Activated CD4-positive, alpha-beta T cell treated with anti-CD3 and anti-CD28 coated beads for 36 hours (primary cell): ENCODE data around the gene ADAMTS14. TPM values are rescaled to one million over a fixed set of nuclear protein-coding genes. Genes with fewer than 3 reads are reported as not detected.
"Not testable (repeated sequence)": the region's sequence is repeated elsewhere in the genome, so short reads cannot be mapped to it uniquely, and the experiment has no call there.

ENCODE experiments used
- ATAC-seq: fragments of 200-7000 bp; cut with Tn5 transposase; one replicate; pipeline ENCODE4 v1.10.0; 2021; ENCODE audit warnings: mild to moderate bottlenecking, moderate library complexity
- CTCF ChIA-PET: fragments of 350-600 bp; sonication (Branson Sonifier 250); formaldehyde crosslinking; loops from one replicate; lab custom pipeline; 2021; ENCODE audit warnings: antibody characterized with exemption; lab: Charles Lee
- POLR2A ChIA-PET: fragments of 350-600 bp; sonication (Branson Sonifier 250); formaldehyde crosslinking; loops from one replicate; lab custom pipeline; 2021; ENCODE audit warnings: antibody characterized with exemption, inconsistent platforms; lab: Charles Lee
- DNase-seq: peaks from one replicate; pipeline ENCODE4 v3.0.0-alpha.2; 2020
- H3K27ac Mint-ChIP-seq: one replicate; pipeline ENCODE4 v1.8.0; 2021; ENCODE audit warnings: mixed read lengths
- H3K27me3 Mint-ChIP-seq: one replicate; pipeline ENCODE4 v1.8.0; 2021; ENCODE audit warnings: mixed read lengths
- H3K36me3 Mint-ChIP-seq: one replicate; pipeline ENCODE4 v1.8.0; 2021; ENCODE audit warnings: low read depth, mixed read lengths
- H3K4me1 Mint-ChIP-seq: one replicate; pipeline ENCODE4 v1.8.0; 2021; ENCODE audit warnings: mixed read lengths
- H3K4me3 Mint-ChIP-seq: one replicate; pipeline ENCODE4 v1.8.0; 2021; ENCODE audit warnings: mild to moderate bottlenecking, moderate library complexity, mixed read lengths
- H3K9me3 Mint-ChIP-seq: one replicate; pipeline ENCODE4 v1.8.0; 2021; ENCODE audit warnings: low read depth, mixed read lengths
- intact Hi-C, 2 experiments: fragments of 100-400 bp; cut with DNase I in 1 of 2; cut with micrococcal nuclease in 1 of 2; formaldehyde crosslinking; loops; one replicate each; pipeline versions ENCODE4 v1.14.2 to v1.15.1; 2022 to 2024; cut with DNase I, micrococcal nuclease
- total RNA-seq, 2 experiments: library from RNA; stranded (reverse); gene quantifications; one replicate each; pipeline ENCODE4 v1.2.3, GENCODE V29; 2021

The ADAMTS14 gene
- total RNA-seq, 2 experiments from 2014 or later: not detected

- ChIA-PET CTCF (interaction anchor here (0.6 to 0.9 kb wide), 2 partner anchors 10 to 220 kb away, joined by 3 read pairs; no protein-coding TSS in a partner anchor), POLR2A (no interaction called here)
- Mint-ChIP-seq H3K36me3 (no peaks in the 10 kb centered on the region), H3K27ac (no peak overlapping the region), H3K9me3 (peaks cover 5% of the 10 kb centered on the region), H3K4me1 (no peaks in the 10 kb centered on the region), H3K27me3 (peaks cover 2% of the 10 kb centered on the region), H3K4me3 (no peak overlapping the region)
- ATAC-seq (no peak), DNase-seq (no peak)
- intact Hi-C loops: no loop called here
Measured at GRCh38 chr10:70769121-70769520, 96.8 kb downstream of the ADAMTS14 start.

DNA sequence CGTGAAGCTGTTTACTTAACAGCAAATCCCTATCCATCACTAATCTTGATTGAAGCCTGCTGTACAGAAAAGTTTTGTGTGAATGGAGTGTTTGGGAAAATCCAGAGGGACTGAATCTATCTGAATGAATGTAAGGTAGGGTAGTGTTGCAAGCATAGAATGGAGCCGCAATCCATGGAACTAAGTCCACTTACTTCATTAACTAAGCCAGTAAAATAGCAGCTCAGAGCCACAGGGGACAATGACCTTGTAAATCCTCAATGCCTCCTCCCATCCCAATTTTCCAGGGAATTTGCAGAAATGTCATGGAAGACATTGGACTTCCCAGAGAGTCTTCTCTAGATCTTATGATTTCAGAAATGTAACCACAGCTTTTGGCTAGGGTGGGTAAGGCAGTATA, 97.7 kb downstream of the ADAMTS14 start:
- no peaks in the 10 kb centered on the region for H3K36me3 Mint-ChIP-seq
- ChIA-PET CTCF (no interaction called here), POLR2A (no interaction called here)
- intact Hi-C loops: no loop called here
- peaks cover 2% of the 10 kb centered on the region for H3K27me3 Mint-ChIP-seq
- DNase-seq (no peak), ATAC-seq (no peak)
- no peak overlapping the region for H3K27ac Mint-ChIP-seq
- no peak overlapping the region for H3K4me3 Mint-ChIP-seq
- H3K9me3 Mint-ChIP-seq: peaks cover 5% of the 10 kb centered on the region
- no peaks in the 10 kb centered on the region for H3K4me1 Mint-ChIP-seq

- H3K36me3 Mint-ChIP-seq, H3K27me3 Mint-ChIP-seq, intact Hi-C loops, DNase-seq, CTCF ChIA-PET, H3K4me1 Mint-ChIP-seq, ATAC-seq, POLR2A ChIA-PET, H3K4me3 Mint-ChIP-seq, H3K9me3 Mint-ChIP-seq, H3K27ac Mint-ChIP-seq: not testable (repeated sequence)
Measured at GRCh38 chr10:70770516-70770915, 98.2 kb downstream of the ADAMTS14 start.

DNA sequence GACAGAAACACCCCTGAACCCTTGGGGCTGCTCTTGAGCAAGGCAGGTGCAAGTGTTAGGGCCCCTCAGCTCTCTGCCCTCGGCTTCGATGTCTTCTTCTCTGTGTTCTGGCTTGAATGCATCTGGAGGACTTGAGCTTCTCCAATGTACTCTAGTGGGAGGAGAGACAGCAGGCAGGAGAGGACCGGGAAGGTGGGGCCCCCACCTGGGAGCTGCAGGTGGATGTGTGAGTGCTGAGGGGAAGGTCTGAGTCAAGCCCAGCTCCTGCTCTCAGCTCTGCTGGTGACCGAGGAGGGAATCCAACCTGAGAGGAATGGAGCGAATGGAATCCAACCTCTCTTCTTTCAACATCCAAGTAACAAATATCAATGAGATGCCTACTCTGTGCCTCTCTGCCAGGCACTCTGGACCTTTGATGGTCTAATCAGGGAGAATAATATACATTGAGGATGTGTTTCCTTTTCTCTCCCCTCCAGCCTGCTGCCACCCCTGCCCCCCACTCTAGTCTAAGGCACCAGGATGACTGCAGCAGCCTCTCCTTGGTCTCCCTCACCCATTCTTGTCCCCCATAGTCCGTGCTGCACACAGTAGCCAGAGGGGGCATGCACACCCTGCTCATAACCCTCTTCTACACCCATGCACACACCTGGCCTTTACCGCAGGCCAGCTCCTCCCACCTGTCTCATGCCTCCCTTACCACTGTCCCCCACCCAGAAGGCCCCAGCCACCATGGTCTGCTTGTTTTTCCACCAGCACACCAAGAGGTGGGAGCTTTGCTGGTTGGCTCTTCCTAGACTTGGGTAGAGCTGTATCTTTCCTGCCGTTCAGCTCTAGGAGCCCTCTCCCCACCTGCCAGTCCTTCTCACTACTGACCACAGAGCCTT, 99.2 kb downstream of the ADAMTS14 start:
- POLR2A ChIA-PET: no interaction called here
- CTCF ChIA-PET: interaction anchor here (0.6 to 0.7 kb wide), 2 partner anchors 32 to 1112 kb away, joined by 3 read pairs; no protein-coding TSS in a partner anchor
- ATAC-seq: no peak

GRCh38 chr10:70772627-70773026, 100.3 kb downstream of the ADAMTS14 start:
- H3K36me3 Mint-ChIP-seq: no peaks in the 10 kb centered on the region
- POLR2A ChIA-PET: no interaction called here

More for the DNA sequence above, 99.2 kb downstream of the ADAMTS14 start:
- intact Hi-C loops: no loop called here
- Mint-ChIP-seq H3K4me3 (no peak overlapping the region), H3K27ac (no peak overlapping the region), H3K4me1 (no peaks in the 10 kb centered on the region), H3K36me3 (no peaks in the 10 kb centered on the region), H3K9me3 (peaks cover 2% of the 10 kb centered on the region), H3K27me3 (peaks cover 2% of the 10 kb centered on the region)
- DNase-seq: no peak

GRCh38 chr10:70773461-70773860, 101.2 kb downstream of the ADAMTS14 start:
- H3K4me3 Mint-ChIP-seq: no peak overlapping the region
- ATAC-seq (no peak), DNase-seq (no peak)
- H3K4me1 Mint-ChIP-seq: no peaks in the 10 kb centered on the region
- H3K9me3 Mint-ChIP-seq: no peaks in the 10 kb centered on the region
- POLR2A ChIA-PET: no interaction called here
- H3K27ac Mint-ChIP-seq: no peak overlapping the region
- no peaks in the 10 kb centered on the region for H3K27me3 Mint-ChIP-seq
- intact Hi-C loops: no loop called here
- no peaks in the 10 kb centered on the region for H3K36me3 Mint-ChIP-seq
- CTCF ChIA-PET: interaction anchor here (0.6 kb wide), 1 partner anchor 20 kb away, joined by 3 read pairs; no protein-coding TSS in a partner anchor

More at GRCh38 chr10:70772627-70773026, 100.3 kb downstream of the ADAMTS14 start:
- CTCF ChIA-PET: no interaction called here
- no peaks in the 10 kb centered on the region for H3K27me3 Mint-ChIP-seq
- no peaks in the 10 kb centered on the region for H3K4me1 Mint-ChIP-seq
- DNase-seq (no peak), ATAC-seq (no peak)
- intact Hi-C loops: no loop called here
- no peak overlapping the region for H3K27ac Mint-ChIP-seq
- H3K9me3 Mint-ChIP-seq: no peaks in the 10 kb centered on the region
- no peak overlapping the region for H3K4me3 Mint-ChIP-seq

DNA sequence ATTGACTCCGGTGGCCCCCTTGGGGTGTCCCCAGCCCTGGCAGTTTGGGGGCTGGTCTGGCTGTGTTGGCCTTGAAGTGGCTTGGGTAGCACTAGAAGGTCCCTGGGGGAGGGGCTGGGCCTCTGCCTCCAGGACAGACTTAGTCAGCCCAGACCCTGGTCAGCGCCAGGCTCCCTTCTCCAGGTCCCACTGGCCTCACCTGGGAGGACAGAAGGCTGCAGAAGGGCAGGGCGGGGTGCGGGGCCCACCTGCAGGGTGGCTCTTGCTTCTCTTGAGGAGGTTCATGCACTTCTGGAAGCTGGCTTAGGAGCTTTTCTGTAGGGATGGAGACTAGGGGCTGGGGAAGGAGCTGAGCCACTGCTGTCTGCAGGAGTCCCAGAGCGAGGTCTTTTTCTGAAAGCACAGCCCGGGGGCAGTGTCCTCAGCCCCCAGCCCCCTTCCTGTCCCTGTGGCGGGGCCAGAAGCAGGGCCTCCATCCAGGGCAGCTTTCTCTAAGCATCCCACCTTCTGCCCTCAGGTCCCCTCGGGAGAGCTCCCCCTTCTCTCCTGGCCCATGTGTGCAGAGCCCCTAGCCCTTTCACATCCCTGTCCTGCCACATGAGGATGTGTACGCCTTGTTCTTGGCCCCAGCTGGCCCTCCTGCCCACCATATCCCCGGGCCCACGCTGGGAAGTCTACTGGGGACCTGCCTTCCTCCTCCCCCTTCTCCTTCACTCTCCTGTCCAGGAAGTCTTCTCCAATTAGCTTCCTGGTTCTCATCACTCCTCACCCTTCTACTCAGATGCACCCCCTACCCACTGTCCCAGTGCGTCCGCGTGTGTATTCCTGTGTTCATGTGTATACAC, 101.9 kb downstream of the ADAMTS14 start:
- POLR2A ChIA-PET: no interaction called here

GRCh38 chr10:70774810-70775678, 102.7 kb downstream of the ADAMTS14 start:
- CTCF ChIA-PET: interaction anchor here (0.6 kb wide), 1 partner anchor 150 kb away, joined by 3 read pairs; no protein-coding TSS in a partner anchor
- Mint-ChIP-seq H3K4me3 (no peak overlapping the region), H3K27ac (no peak overlapping the region), H3K27me3 (no peaks in the 10 kb centered on the region), H3K4me1 (no peaks in the 10 kb centered on the region), H3K36me3 (no peaks in the 10 kb centered on the region), H3K9me3 (no peaks in the 10 kb centered on the region)
- intact Hi-C loops: no loop called here
- ATAC-seq (no peak), DNase-seq (no peak)
- POLR2A ChIA-PET: no interaction called here

More for the DNA sequence above, 101.9 kb downstream of the ADAMTS14 start:
- no peak overlapping the region for H3K27ac Mint-ChIP-seq
- no peak for ATAC-seq
- CTCF ChIA-PET: interaction anchor here (0.6 kb wide), 2 partner anchors 19 to 151 kb away, joined by 3 read pairs; no protein-coding TSS in a partner anchor
- H3K36me3 Mint-ChIP-seq: no peaks in the 10 kb centered on the region
- no peak for DNase-seq
- H3K4me1 Mint-ChIP-seq: no peaks in the 10 kb centered on the region
- H3K4me3 Mint-ChIP-seq: no peak overlapping the region
- intact Hi-C loops: no loop called here
- H3K9me3 Mint-ChIP-seq: no peaks in the 10 kb centered on the region
- H3K27me3 Mint-ChIP-seq: no peaks in the 10 kb centered on the region

- CTCF ChIA-PET: no interaction called here
- Mint-ChIP-seq H3K27ac (no peak overlapping the region), H3K36me3 (no peaks in the 10 kb centered on the region), H3K4me1 (no peaks in the 10 kb centered on the region), H3K4me3 (no peak overlapping the region), H3K9me3 (no peaks in the 10 kb centered on the region), H3K27me3 (no peaks in the 10 kb centered on the region)
- intact Hi-C loops: no loop called here
- ATAC-seq (no peak), DNase-seq (no peak)
- POLR2A ChIA-PET: no interaction called here
Measured at GRCh38 chr10:70775679-70776454, 103.6 kb downstream of the ADAMTS14 start.

DNA sequence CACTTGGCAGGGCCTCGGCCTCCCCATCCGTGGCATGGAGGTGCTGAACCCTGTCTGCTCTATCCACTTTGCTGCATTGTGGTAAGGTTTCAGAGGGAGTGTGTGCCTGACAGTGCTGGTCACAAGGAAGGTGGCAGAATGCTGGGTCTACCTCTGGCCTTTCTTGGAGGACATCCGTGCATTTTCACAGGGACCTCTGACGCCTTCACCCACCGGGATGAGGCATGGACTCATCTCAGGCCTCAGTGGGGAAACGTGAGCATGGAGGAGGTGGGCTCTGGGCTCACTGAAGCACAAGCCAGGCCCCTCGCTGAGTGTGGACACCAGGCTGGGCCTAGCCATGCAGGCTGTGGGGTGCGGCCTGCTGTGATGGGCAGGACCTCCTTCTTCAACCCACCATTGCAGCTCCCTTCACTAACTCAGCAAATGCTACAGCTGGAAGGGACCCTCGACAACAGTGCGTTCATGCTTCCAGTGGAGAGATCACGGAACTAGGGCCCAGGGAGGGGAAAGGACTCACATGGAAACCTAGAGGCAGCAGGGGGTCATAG, 104.2 kb downstream of the ADAMTS14 start:
- ATAC-seq: no peak
- intact Hi-C loops: no loop called here
- ChIA-PET CTCF (no interaction called here), POLR2A (no interaction called here)
- H3K27ac Mint-ChIP-seq: no peak overlapping the region
- no peak overlapping the region for H3K4me3 Mint-ChIP-seq
- DNase-seq: no peak
- H3K9me3 Mint-ChIP-seq: no peaks in the 10 kb centered on the region
- no peaks in the 10 kb centered on the region for H3K4me1 Mint-ChIP-seq
- no peaks in the 10 kb centered on the region for H3K36me3 Mint-ChIP-seq
- H3K27me3 Mint-ChIP-seq: no peaks in the 10 kb centered on the region
